LHCN-M2 (cell line): ENCODE measurements around the gene MUTYH. TPM values are rescaled to one million over a fixed set of nuclear protein-coding genes. Genes with fewer than 3 reads are reported as not detected.
"Not testable (repeated sequence)": the region's sequence is repeated elsewhere in the genome, so short reads cannot be mapped to it uniquely, and the experiment has no call there.

Experiments used
- DNase-seq: peaks from one replicate; pipeline ENCODE4 v3.0.0-alpha.2; 2012; ENCODE audit warnings: low read depth
- total RNA-seq: library from RNA; depleted of rRNA; stranded (reverse); fragments of >200 nt; gene quantifications from 2 replicates; pipeline ENCODE4 v1.2.3, GENCODE V29; 2014

Gene MUTYH
- total RNA-seq, 1 experiment from 2014 or later, result 29.3 TPM

DNA sequence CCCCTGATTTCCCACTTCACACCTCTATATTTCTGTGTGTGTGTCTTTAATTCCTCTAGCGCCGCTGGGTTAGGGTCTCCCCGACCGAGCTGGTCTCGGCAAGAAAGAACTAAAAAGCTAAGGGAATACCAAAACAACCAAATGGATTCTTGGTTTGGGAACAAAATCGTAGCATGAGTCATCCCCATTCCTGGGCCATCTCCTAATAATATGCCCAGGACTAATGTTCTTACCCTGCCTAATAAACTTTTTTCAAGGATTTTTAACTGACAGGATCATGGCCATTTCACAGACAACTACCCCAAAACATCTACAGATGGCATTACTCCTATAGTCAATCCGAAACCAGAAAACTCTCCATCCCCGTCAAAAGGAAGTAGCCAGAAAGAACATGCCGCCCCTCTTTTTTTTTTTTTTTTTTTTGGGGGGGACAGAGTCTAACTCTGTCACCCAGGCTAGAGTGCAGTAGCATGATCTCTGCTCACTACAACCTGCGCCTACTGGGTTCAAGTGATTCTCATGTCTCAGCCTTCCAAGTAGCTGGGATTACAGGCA, 17.7 kb downstream of the MUTYH start:
- no peak for DNase-seq

DNA sequence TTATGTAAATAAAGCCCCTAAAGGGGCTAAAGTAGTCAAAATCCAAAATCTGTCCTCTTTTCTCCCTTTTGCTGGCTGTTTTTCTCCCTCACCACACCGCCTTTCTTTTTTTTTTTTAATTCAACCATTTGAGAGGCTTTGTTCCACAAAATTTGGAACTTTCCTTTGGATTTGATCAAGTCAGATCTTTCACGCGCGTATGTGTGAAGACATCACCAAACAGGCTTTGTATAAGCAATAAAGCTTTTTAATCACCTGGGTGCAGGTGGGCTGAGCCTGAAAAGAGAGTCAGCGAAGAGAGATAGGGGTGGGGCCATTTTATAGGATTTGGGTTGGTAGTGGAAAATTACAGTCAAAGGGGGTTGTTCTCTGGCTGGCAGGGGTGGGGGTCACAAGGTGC, 18.8 kb downstream of the MUTYH start:
- DNase-seq, result no peak

DNA sequence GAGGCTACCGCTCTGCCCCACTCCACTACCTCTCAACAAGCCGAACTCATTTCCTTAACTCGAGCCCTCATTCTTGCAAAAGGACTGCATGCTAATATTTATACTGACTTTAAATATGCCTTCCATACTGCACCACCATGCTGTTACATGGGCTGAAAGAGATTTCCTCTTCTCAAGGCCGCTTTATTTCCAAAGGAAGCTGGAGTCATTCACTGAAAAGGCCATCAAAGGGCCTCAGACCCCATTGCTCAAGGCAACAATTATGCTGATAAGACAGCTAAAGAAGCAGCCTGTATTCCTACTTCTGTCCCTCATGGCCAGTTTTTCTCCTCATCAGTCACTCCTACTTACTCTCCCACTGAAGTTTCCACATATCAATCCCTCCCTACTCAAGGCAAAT, 20.5 kb downstream of the MUTYH start:
- no peak for DNase-seq

DNA sequence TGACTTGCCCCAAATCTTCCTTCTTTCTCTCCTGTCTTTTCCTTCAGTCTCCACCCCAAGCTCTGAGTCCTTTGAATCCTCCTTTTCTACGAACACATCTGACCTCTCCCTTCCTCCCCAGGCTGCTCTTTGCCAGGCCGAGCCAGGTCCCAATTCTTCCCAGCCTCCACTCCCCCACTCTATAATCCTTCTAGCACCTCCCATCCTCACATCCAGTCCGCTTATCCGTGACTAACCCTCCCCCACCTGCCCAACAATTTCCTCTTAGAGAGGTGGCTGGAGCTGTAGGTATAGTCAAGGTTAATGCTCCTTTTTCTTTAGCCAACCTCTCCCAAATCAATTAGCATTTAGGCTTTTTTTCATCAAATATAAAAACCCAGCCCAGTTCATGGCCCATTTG, 23.1 kb downstream of the MUTYH start:
- no peak for DNase-seq

DNA sequence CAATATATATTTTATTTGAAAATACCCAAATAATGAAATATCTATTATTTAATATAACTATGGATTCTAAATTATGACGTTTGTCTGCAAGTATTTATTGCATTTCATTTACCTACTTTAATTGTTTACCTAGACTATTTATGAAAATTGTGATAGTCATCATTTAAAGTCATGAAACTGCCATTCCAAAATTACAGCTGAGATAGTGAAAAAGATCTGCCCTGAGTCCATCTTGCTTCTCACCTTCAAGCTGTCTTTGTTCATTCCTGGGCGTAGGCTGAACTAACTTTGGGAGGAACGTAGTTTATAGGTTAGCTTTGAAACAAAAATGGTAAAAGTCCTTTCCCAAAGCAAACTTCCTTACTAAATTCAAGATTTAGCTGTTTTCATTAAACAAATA, 26.0 kb downstream of the MUTYH start:
- no peak for DNase-seq

DNA sequence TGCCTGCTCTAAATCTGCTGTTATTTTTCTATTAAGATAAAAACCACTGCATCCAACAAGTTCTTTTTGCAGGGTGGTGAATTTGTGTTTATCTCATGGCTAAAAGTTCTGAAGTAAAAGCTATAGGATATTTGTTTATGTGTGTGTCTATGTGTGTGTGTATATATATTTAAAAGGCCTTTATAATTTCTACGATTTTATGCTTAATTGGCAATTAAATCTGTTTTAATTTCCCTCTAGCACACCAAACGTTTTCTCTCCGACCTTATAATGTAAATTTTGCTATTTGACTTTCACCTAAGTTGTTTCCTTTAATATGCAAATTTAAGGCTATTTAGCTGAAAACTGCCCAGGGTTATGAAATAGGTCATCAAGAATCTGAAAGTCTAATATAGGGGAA, 33.3 kb downstream of the MUTYH start:
- no peak for DNase-seq

DNA sequence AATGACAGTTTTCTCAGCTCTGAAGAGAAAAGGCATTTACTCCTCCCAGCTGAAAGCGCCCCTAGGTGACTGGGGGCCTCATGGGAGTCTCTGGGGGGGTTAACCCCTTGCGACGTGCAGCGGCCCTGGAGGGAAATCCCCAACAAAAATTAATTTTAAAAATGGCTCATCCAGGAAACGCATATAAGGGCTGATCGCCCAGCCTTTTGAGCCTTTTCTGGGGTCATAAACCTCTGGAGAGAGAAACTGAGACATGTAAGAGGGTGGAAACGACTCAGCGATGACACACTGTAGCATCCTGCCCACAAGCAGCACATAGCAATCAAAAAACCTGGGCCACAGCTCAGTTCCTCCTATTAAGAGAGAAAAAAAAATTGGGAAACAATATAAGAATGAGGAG, 33.9 kb downstream of the MUTYH start:
- DNase-seq, result peak; percentile 59

DNA sequence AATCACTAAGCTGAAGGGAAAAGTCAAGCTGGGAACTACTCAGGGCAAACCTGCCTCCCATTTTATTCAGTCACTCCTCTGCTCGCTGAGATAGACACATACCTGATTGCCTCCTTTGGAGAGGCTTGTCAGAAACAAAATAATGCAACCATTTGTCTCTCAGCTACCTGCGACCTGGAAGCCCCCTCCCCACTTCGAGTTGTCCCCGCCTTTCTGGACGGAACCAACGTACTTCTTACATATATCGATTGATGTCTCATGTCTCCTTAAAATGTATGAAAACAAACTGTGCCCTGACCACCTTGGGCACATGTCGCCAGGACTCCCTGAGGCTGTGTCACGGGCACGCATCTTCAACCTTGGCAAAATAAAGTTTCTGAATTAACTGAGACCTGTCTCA, 35.0 kb downstream of the MUTYH start:
- DNase-seq, result no peak

DNA sequence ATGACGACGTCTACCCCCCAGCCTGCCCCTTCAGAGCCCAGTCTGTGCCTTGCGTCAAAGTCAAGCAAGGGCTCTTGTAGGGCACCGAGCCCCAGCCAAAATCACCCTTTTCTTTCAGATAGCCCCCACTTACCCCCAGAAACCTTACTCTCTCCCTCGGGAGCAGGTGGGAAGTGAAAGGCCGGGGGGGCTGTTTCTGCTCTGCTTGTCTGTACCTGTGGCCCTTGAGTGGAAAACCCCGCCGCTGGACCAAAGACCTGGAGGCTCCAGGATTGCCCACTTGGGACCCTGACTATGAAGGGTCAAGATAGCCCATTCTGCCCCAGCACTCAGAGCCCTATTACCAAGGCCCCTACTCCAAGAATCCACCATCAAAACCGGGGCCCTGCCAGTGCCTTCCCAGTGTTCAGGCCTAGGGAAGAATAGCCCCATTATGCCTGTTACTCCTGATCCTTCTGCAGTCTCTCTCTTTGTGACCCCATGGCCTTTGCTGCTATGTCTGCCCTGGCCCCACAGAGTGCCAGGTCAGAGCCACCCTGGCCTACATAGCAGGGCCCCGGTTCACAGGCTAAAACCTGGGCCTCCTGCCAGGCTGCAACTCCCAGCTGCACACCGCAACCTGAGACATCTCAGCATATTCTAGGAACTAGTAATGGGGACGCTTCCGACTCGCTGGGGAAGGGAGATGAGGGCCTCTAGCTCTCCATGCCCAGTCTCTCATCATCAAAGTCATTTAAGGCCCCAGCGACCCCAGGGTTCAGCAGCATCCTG, 35.7 kb downstream of the MUTYH start:
- DNase-seq, result peak; percentile 36

DNA sequence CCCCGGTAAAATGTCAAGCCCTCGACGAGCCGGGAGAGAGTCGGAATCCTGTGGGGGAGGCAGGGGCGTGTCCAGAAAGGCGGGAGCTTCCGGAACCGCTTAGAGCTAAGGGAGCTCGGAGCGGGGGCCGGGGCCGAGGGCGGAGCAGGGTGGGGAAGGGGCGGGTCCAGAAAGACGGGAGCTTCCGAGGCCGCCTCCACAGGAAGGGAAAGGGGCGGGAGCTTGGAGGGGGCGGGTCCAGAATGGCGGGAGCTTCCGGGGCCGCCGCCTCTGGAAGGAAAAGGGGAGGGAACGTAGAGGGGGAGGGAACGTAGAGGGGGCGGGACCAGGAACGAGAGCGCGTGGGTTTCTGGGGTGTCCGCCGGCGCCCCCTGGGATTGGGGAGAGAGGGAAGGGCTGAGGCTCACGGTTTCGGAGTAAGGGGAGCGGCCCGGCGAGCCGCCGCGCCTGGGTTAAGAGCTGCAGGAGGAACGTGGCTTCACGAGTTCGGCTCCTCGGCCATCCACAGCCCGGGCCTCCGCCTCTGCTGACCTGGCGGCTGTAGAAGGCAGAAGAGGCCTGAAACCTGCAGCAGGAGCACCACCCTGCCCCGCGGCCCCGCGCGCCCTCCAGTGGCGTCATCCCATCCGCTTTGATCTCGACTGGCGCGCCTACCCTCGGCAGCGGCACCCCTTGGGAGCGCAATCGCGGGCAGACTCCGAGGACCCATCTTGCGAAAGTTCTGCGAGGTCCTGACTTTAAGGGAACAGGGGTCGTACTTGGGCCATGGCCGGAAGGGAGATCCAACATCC, 36.5 kb downstream of the MUTYH start:
- peak; percentile 96 for DNase-seq

DNA sequence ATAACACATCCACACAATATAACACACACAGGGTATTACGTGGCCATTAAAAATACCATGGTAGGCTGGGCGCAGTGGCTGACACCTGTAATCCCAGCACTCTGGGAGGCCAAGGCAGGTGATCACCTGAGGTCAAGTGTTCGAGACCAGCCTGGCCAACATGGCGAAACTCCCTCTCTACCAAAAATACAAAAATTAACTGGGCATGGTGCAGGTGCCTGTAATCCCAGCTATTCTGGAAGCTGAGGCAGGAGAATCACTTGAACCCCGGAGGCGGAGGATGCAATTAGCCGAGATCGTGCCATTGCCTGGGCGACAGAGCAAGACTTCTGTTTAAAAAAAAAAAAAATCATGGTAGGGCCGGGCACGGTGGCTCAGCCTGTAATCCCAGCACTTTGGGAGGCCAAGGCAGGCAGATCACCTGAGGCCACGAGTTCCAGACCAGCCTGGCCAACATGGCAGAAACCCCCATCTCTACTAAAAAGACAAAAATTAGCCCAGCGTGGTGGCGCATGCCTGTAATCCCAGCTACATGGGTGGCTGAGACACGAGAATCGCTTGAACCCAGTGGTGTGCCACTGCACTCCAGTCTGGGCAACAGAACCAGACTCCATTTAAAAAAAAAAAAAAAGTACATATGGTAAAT, 37.6 kb downstream of the MUTYH start:
- no peak for DNase-seq

DNA sequence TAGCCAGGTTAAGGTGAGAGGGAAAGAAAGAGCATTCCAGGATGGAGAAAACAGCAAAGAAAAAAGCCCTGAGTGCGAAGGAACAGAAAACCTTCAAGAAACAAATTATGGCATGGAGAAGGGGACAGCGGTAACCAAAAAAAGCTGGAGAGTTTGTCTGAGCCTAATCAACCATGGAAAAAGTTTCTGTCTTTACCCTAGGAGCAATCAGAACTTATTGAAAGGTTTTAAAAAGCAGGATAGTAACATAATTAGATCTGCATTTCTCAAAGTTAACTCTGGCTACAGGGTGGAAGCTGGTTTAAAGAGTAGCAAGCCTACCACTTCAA, 39.6 kb downstream of the MUTYH start:
- no peak for DNase-seq

DNA sequence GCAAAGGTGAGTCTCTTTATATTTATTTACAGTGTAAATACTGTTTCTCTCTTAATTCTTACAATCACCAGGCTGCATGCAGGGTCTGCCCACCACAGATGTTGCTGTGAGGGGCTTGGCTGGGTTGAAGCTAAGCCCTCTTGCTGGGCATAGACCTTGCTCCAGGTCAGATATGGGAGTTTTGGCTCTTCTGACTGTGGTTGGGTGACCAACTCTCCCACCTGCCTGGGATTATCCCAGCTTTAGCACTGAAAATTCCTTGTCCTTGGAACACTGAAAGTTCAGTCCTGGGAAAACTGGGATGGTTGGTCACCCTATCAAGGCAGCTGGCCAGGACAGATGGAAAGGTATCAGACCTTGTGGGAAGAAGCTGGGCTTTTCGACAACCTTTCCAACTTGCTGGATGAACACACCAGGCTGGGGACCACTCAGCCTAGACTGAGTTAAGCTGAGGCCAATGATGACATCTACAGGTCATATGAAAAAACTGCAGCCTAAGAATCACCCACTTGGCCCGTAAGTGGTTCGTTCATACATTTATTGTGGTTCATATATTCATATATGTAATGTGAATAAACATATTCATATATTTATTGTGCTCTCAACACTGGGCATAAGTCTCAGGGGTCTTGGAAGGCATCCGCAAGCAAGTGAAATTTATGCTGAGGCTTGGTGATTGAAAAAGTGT, 40.1 kb downstream of the MUTYH start:
- DNase-seq, result peak; percentile 65

DNA sequence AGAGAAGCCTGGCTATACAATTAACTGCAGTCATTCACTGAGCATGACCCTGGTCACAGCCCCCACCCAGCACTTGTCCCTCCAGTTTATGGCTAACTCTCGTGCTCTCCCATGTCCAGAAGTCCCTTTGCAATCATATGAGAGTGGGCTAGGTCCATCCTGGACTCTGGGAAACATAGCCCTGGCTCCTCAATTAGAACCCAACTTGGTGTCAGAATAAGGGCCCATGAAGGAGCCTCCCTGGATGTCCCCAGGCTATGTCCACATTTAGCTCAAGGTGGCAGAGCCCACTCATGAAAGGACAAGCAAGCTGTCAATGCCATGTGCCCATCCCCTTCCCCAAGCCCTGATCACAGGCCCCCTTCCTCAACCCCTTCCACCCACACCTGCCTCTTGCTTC, 40.9 kb downstream of the MUTYH start:
- no peak for DNase-seq

DNA sequence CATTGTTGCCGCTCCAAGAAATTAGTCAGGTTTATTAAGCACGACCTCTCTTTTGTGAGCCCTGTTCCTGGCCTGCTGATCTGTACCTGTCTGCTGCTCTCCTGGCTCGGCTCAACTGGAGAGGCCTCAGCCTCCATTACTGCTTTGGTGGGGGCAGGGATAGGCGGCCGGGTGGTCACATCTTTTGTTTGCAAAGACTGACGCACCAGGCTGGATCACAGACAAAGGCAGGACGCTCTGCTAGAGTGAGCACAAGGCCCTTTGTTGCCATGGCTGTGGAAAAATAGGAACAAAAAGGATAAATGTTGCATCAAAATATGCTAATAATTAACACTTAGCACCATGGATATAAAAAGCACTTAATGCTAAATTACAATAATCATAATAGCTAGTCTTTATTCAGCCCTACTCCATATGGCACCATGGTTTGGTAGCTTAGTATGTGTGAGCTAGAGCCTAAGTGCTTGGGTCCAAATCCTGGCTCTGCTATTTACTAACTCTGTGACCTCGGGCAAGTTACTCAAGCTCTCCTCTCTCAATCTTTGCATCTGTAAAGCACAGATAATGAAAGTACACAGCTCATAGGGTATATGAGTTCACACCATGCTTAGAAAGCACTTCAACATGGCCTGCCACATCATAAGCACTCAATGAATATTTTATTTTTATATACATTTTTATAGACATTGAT, 42.4 kb downstream of the MUTYH start:
- no peak for DNase-seq

DNA sequence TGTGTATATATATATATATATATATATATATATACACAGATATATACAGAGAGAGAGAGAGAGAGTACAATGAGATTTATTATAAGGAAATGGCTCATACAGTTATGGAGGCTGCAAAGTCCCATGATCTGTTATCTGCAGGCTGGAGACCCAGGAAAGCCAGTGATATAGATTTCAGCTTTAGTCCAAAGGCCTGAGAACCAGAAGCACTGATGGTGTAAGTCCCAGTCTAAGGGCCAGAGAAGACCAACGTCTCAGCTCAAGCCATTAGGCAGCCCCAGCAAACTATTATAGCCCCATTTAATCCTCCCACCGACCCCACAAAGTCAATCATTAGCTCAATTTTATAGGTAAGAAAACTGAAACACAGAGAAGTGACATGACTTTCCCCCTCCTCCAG, 48.5 kb downstream of the MUTYH start:
- DNase-seq, result no peak

DNA sequence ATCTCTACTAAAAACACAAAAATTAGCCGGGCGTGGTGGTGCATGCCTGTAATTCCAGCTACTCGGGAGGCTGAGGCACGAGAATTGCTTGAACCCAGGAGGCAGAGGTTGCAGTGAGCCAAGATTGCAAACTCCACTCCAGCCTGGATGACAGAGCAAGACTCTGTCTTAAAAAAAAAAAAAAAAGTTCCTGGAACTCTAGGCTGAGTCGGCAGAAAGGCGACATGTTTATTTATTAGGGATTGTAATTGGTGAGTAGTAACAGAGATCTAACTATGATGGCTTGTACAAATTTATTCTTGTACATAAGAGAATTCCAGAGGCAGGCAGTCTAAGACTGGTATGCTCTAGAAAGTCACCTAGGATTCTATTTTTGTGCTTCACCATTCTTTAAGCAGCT, 49.2 kb downstream of the MUTYH start:
- DNase-seq, result not testable (repeated sequence)

DNA sequence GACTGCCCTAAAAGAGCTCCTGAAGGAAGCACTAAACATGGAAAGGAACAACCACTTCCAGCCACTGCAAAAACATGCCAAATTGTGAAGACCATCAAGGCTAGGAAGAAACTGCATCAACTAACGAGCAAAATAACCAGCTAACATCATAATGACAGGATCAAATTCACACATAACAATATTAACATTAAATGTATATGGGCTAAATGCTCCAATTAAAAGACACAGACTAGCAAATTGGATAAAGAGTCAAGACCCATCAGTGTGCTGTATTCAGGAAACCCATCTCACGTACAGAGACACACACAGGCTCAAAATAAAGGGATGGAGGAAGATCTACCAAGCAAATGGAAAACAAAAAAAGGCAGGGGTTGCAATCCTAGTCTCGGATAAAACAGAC, 53.7 kb downstream of the MUTYH start:
- not testable (repeated sequence) for DNase-seq

DNA sequence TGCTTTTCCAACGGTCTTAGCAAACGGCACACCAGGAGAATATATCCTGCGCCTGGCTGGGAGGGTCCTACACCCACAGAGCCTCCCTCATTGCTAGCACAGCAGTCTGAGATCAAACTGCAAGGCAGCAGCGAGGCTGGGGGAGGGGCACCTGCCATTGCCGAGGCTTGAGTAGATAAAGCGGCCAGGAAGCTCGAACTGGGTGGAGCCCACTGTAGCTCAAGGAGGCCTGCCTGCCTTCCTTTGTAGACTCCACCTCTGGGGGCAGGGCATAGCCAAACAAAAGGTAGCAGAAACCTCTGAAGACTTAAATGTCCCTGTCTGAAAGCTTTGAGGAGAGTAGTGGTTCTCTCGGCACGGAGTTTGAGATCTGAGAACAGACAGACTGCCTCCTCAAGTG, 55.4 kb downstream of the MUTYH start:
- not testable (repeated sequence) for DNase-seq

DNA sequence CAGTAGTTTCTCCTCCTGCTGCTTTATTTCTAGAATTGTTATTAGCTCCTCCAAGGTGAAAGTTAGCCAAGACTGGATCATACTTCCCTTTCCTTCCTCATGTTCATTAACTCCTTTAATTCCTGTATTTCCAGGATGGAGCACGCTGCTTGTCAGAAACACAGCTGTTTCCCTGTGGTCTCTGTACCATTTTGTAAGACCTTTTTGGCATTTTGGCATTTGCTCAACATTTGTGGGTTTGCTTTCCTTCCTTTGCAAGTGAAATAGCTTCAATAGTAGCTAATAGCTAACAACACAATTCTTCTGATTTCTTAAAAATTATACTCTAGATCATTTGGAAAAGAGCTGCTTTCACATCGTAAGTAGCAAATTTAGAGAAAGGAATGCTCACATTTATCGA, 57.9 kb downstream of the MUTYH start:
- DNase-seq, result peak; percentile 49
